Prostate gland (tissue), 2 donors: ENCODE data around the gene CPLX3. TPM values are rescaled to one million over a fixed set of nuclear protein-coding genes. Genes with fewer than 3 reads are reported as not detected.

Experiments
- DNase-seq: peaks from one replicate; pipeline ENCODE4 v3.0.0-alpha.2; 2019; ENCODE audit warnings: low spot score
- H3K27ac ChIP-seq, 2 donors: fragments of 200-600 bp; sonication (generic); 2 replicates each; pipeline ENCODE4 v1.5.1; 2017 to 2019
- H3K27me3 ChIP-seq: fragments of 200-600 bp; sonication (generic); replicated peaks from 2 replicates; pipeline ENCODE4 v1.5.1; 2019; ENCODE audit not compliant: insufficient read depth
- H3K36me3 ChIP-seq, 2 donors: fragments of 200-600 bp; sonication (generic); 1 replicate in 1 of 2; 2 replicates in 1 of 2; pipeline versions ENCODE4 v1.5.1 to v1.8.1; 2017 to 2019
- H3K4me1 ChIP-seq: fragments of 200-600 bp; sonication (generic); replicated peaks from 2 replicates; pipeline ENCODE4 v1.5.1; 2019
- H3K4me3 ChIP-seq, 2 donors: fragments of 200-600 bp; sonication (generic); 2 replicates each; pipeline ENCODE4 v1.5.1; 2017 to 2019
- H3K9me3 ChIP-seq: fragments of 200-600 bp; sonication (generic); 2 replicates; pipeline ENCODE4 v1.5.1; 2017
- CTCF ChIP-seq, 4 experiments: fragments of 200-600 bp in 2 of 4; fragments of 450-650 bp in 2 of 4; sonication (generic) in 2 of 4; IDR thresholded peaks; 1 replicate in 3 of 4; 2 replicates in 1 of 4; pipeline ENCODE4 v1.5.1; 2016 to 2019; ENCODE audit warnings: antibody characterized with exemption in 4 of 4, mild to moderate bottlenecking in 2 of 4, moderate library complexity in 2 of 4
- POLR2A ChIP-seq: fragments of 450-650 bp; IDR thresholded peaks from one replicate; pipeline ENCODE4 v1.6.1; 2016; ENCODE audit warnings: antibody characterized with exemption, mild to moderate bottlenecking
- POLR2AphosphoS5 ChIP-seq: sonication (generic); formaldehyde crosslinking; IDR thresholded peaks from one replicate; pipeline ENCODE4 v1.6.1; 2017; ENCODE audit warnings: antibody characterized with exemption
- WGBS: methylation state at CpG from one replicate; pipeline ENCODE4 v1.1.5; 2018; 5-methylcytosine and 5-hydroxymethylcytosine counted together
- intact Hi-C: fragments of 100-400 bp; cut with DNase I; formaldehyde crosslinking; loops from one replicate; pipeline ENCODE4 v1.14.2; 2022
- total RNA-seq, 2 donors: library from RNA; depleted of rRNA; stranded (reverse); fragments of >200 nt; gene quantifications; one replicate each; pipeline ENCODE4 v1.1.0, GENCODE V29; 2016

Gene CPLX3
- total RNA-seq, result 10 to 100 TPM; 40.5 to 59.8 TPM

GRCh38 chr15:74826364-74826819, at the start of gene CPLX3:
TSS of gene CPLX3 (plus strand) at chr15:74826627. CDS start at chr15:74826704, 77 bp downstream.
- Histone ChIP-seq H3K9me3 (no peaks in the 10 kb centered on the region), H3K36me3 (no peaks in the 10 kb centered on the region), H3K4me3 (no peak within 1 kb of the TSS), H3K4me1 (no peaks in the 10 kb centered on the region), H3K27me3 (no peaks in the 10 kb centered on the region), H3K27ac (no peak within 1 kb of the TSS)
- TF ChIP-seq POLR2AphosphoS5, result no peak
- no peak for TF ChIP-seq CTCF (IDR thresholded peaks at IDR 0.05)
- TF ChIP-seq POLR2A, result no peak
- DNase-seq, result peak; percentile 12
- WGBS, result 8% methylated on average over 14 of the region's 44 CpGs
- intact Hi-C loops, result no loop called here

- Histone ChIP-seq H3K27me3 (no peaks in the 10 kb centered on the region), H3K9me3 (no peaks in the 10 kb centered on the region), H3K4me3 (no peak overlapping the region), H3K4me1 (peaks cover 8% of the 10 kb centered on the region), H3K36me3 (no peaks in the 10 kb centered on the region), H3K27ac (no peak overlapping the region)
- no peak for DNase-seq
- TF ChIP-seq POLR2AphosphoS5 (no peak), CTCF (IDR thresholded peaks at IDR 0.05) (no peak), POLR2A (no peak)
- 48% methylated on average over 13 of the region's 13 CpGs for WGBS
- intact Hi-C loops, result no loop called here
Measured at GRCh38 chr15:74776821-74777768, 49.3 kb upstream of the CPLX3 start.

- H3K27ac ChIP-seq, result peak overlapping the region in 1 of 2 donors; percentile 14
- H3K27me3 ChIP-seq, result no peaks in the 10 kb centered on the region
- intact Hi-C loops, result no loop called here
- H3K4me1 ChIP-seq, result peaks cover 8% of the 10 kb centered on the region
- H3K4me3 ChIP-seq, result no peak overlapping the region
- no peaks in the 10 kb centered on the region for H3K9me3 ChIP-seq
- TF ChIP-seq POLR2AphosphoS5 (no peak), CTCF (IDR thresholded peaks at IDR 0.05) (no peak), POLR2A (no peak)
- WGBS, result 91% methylated on average over 6 of the region's 6 CpGs
- no peaks in the 10 kb centered on the region for H3K36me3 ChIP-seq
- no peak for DNase-seq
Measured at GRCh38 chr15:74777769-74778598, 48.4 kb upstream of the CPLX3 start.

- Histone ChIP-seq H3K36me3 (no peaks in the 10 kb centered on the region), H3K27ac (peak overlapping the region in 1 of 2 donors; percentile 14), H3K4me3 (no peak overlapping the region), H3K27me3 (no peaks in the 10 kb centered on the region), H3K9me3 (no peaks in the 10 kb centered on the region), H3K4me1 (peaks cover 14% of the 10 kb centered on the region)
- no peak for DNase-seq
- WGBS, result 92% methylated on average over 5 of the region's 5 CpGs
- TF ChIP-seq CTCF (IDR thresholded peaks at IDR 0.05), result no peak
- intact Hi-C loops, result no loop called here
Measured at GRCh38 chr15:74778599-74778970, 47.8 kb upstream of the CPLX3 start.
